GM19395 (cell line): ENCODE measurements around the gene THTPA.
"Not testable (repeated sequence)": the region's sequence is repeated elsewhere in the genome, so short reads cannot be mapped to it uniquely, and the experiment has no call there.

Source experiments
- ATAC-seq: cut with Tn5 transposase; IDR thresholded peaks from one replicate; pipeline ENCODE4 v1.9.1; 2021; ENCODE audit warnings: mild to moderate bottlenecking, moderate library complexity; ENCODE audit not compliant: unreplicated experiment

THTPA gene

GRCh38 chr14:23582906-23583760 is 27.1 kb downstream of the THTPA start:
- ATAC-seq: no peak

- ATAC-seq: not testable (repeated sequence)
These were observed 27.9 kb downstream of the THTPA start for GRCh38 chr14:23583761-23584526.

GRCh38 chr14:23584527-23585203 is 28.6 kb downstream of the THTPA start:
- ATAC-seq: not testable (repeated sequence)

- ATAC-seq: peak; percentile 91
These were observed 33.0 kb downstream of the THTPA start for GRCh38 chr14:23588884-23589598.

GRCh38 chr14:23589606-23590005 is 33.5 kb downstream of the THTPA start:
- no peak for ATAC-seq

GRCh38 chr14:23590198-23590597 is 34.1 kb downstream of the THTPA start:
- ATAC-seq: no peak

- ATAC-seq: not testable (repeated sequence)
These were observed 38.1 kb downstream of the THTPA start for GRCh38 chr14:23594191-23594590.

GRCh38 chr14:23600322-23600707 is 44.2 kb downstream of the THTPA start:
- ATAC-seq: no peak

- no peak for ATAC-seq
These were observed 44.7 kb downstream of the THTPA start for GRCh38 chr14:23600806-23601205.

GRCh38 chr14:23601424-23601823 is 45.4 kb downstream of the THTPA start:
- ATAC-seq: no peak

- ATAC-seq: no peak
These were observed 45.7 kb downstream of the THTPA start for GRCh38 chr14:23601845-23602180.

GRCh38 chr14:23602181-23603095 is 46.4 kb downstream of the THTPA start:
- no peak for ATAC-seq

GRCh38 chr14:23603103-23603502 is 47.0 kb downstream of the THTPA start:
- ATAC-seq: no peak

- ATAC-seq: no peak
These were observed 48.1 kb downstream of the THTPA start for GRCh38 chr14:23604148-23604547.

GRCh38 chr14:23604675-23605170 is 48.7 kb downstream of the THTPA start:
- no peak for ATAC-seq

- peak; percentile 89 for ATAC-seq
These were observed 50.0 kb downstream of the THTPA start for GRCh38 chr14:23605931-23606585.

- no peak for ATAC-seq
These were observed 52.4 kb downstream of the THTPA start for GRCh38 chr14:23608454-23608853.

- ATAC-seq: no peak
These were observed 52.9 kb downstream of the THTPA start for GRCh38 chr14:23609001-23609400.

GRCh38 chr14:23609411-23610089 is 53.5 kb downstream of the THTPA start:
- not testable (repeated sequence) for ATAC-seq
